Tibial artery (tissue), 4 donors: ENCODE measurements around the gene EXOG.
A peak's percentile ranks its signal among the peaks of the same experiment; 100 is the strongest.

ENCODE experiments used
- DNase-seq, 2 donors: peaks; one replicate each; pipeline ENCODE4 v3.0.0-alpha.2; 2019
- H3K27ac ChIP-seq, 2 donors: fragments of 200-600 bp; sonication (generic) in 1 of 2; 1 replicate in 1 of 2; 2 replicates in 1 of 2; pipeline ENCODE4 v1.5.1; 2018 to 2019; ENCODE audit warnings: mild to moderate bottlenecking in 1 of 2
- H3K27me3 ChIP-seq, 2 donors: fragments of 200-600 bp; sonication (generic) in 1 of 2; one replicate each; pipeline versions ENCODE4 v1.5.1 to v1.6.0; 2016 to 2019
- H3K36me3 ChIP-seq, 3 donors: fragments of 200-600 bp; sonication (generic) in 2 of 3; one replicate each; pipeline ENCODE4 v1.5.1; 2016 to 2019; ENCODE audit warnings: mild to moderate bottlenecking in 2 of 3
- H3K4me1 ChIP-seq, 4 donors: fragments of 200-600 bp; sonication (generic) in 2 of 4; 1 replicate in 3 of 4; 2 replicates in 1 of 4; pipeline ENCODE4 v1.5.1; 2016 to 2019
- H3K4me3 ChIP-seq, 2 donors: fragments of 200-600 bp; sonication (generic) in 1 of 2; 1 replicate in 1 of 2; 2 replicates in 1 of 2; pipeline ENCODE4 v1.5.1; 2018 to 2019; ENCODE audit warnings: mild to moderate bottlenecking in 2 of 2
- H3K9me3 ChIP-seq, 3 donors: fragments of 200-600 bp; sonication (generic) in 1 of 3; one replicate each; pipeline ENCODE4 v1.5.1; 2016 to 2019
- CTCF ChIP-seq, 2 experiments: fragments of 200-600 bp in 1 of 2; fragments of 450-650 bp in 1 of 2; IDR thresholded peaks; one replicate each; pipeline ENCODE4 v1.5.1; 2017 to 2019; ENCODE audit warnings: antibody characterized with exemption in 2 of 2, mild to moderate bottlenecking in 1 of 2, moderate library complexity in 1 of 2
- intact Hi-C: fragments of 100-400 bp; cut with DNase I; formaldehyde crosslinking; loops from one replicate; pipeline ENCODE4 v1.15.0; 2023; ENCODE audit warnings: low total_unique reads

EXOG gene

GRCh38 chr3:38458796-38459498, 37.2 kb upstream of the EXOG start:
- Histone ChIP-seq H3K4me3 (peak overlapping the region; percentile 17 to 24), H3K36me3 (no peaks in the 10 kb centered on the region), H3K9me3 (no peaks in the 10 kb centered on the region), H3K4me1 (peaks cover 0 to 47% (median 37%) of the 10 kb centered on the region in 4 donors), H3K27ac (peak overlapping the region; percentile 64 to 74), H3K27me3 (no peaks in the 10 kb centered on the region)
- peak in 1 of 2 donors; percentile 83 for DNase-seq
- no peak for TF ChIP-seq CTCF (IDR thresholded peaks at IDR 0.05)
- intact Hi-C loops, result no loop called here

GRCh38 chr3:38459499-38460048, 36.6 kb upstream of the EXOG start:
- TF ChIP-seq CTCF (IDR thresholded peaks at IDR 0.05), result no peak
- peak overlapping the region; percentile 64 to 74 for H3K27ac ChIP-seq
- H3K9me3 ChIP-seq, result no peaks in the 10 kb centered on the region
- DNase-seq, result no peak
- no peaks in the 10 kb centered on the region for H3K27me3 ChIP-seq
- intact Hi-C loops, result no loop called here
- no peaks in the 10 kb centered on the region for H3K36me3 ChIP-seq
- H3K4me3 ChIP-seq, result peak overlapping the region; percentile 17 to 24
- peaks cover 0 to 47% (median 37%) of the 10 kb centered on the region in 4 donors for H3K4me1 ChIP-seq

DNA sequence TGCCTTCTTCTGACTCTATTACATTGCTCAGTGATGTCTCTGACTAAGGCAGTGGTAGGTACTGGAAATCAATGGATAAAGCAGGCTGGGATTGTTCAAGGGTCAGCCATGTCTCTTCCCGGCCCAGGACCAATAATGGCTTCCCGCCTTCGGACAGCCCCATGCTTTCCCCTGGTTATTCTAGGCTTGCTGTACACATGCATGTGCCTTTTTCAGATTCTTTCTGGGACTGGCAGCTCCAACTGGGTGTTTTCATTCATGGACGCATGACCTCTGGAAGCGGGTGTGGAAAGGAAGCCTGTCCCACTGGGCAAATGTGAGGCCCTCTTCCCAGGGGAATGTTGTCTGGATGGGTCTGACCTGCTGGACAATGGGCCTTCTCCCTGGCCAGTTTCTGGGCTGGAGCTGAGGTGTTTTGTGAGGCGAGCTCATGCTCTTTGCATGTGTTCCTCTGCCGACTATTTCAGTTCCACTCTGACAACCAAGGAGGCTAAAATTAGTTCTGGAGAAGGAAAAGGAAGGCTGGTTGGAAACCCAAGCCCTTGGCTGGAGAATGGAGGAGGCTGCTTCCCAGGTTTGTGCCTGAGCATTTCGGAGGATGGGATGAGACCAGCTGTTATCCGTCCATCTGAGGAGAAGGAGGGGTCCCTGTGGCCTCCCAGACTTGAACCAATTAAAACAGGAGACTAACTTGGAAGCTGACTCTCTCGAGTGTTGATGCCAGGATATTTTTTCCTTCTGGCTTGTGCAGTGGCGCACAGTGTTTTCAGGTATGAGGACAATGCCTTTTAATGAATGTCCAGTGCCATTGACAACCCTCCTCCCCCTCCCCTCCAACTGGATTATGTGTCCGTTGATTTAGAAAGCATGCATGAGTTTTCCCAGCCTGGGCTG, 35.5 kb upstream of the EXOG start:
- Histone ChIP-seq H3K9me3 (peaks cover 0 to 3% (median 0%) of the 10 kb centered on the region in 3 donors), H3K27me3 (no peaks in the 10 kb centered on the region), H3K4me3 (no peak overlapping the region), H3K36me3 (no peaks in the 10 kb centered on the region), H3K27ac (peak overlapping the region; percentile 64 to 74), H3K4me1 (peaks cover 0 to 43% (median 37%) of the 10 kb centered on the region in 4 donors)
- no peak for DNase-seq
- intact Hi-C loops, result no loop called here
- TF ChIP-seq CTCF (IDR thresholded peaks at IDR 0.05), result no peak

DNA sequence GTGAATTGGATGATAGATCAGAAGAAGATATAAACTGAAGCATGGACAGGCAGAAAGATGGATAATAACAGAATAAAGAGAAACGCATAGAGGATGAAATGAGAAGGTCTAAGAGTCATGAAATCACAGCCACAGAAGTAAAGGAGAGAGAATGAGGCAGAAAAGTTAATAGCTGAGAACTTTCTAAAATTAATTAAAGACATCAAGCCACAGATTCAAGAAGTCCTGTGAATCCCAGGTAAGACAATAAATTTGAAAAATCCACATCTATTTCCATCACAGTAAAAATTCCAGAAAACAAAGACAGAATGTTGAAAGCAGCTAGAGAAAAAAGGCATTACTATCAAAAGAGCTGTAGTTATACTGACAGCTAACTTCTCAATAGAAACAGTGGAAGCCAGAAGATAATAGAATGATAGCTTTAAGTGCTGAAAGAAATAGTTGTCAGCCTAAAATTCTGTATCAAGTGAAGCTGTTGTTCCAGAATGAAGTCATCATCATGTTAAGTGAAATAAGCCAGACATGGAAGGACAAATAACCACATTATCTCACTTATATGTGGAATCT, 30.5 kb upstream of the EXOG start:
- peaks cover 0 to 8% (median 0%) of the 10 kb centered on the region in 3 donors for H3K9me3 ChIP-seq
- H3K4me1 ChIP-seq, result peaks cover 0 to 8% (median 6%) of the 10 kb centered on the region in 4 donors
- TF ChIP-seq CTCF (IDR thresholded peaks at IDR 0.05), result no peak
- no peaks in the 10 kb centered on the region for H3K27me3 ChIP-seq
- H3K4me3 ChIP-seq, result no peak overlapping the region
- no peak for DNase-seq
- no peaks in the 10 kb centered on the region for H3K36me3 ChIP-seq
- intact Hi-C loops, result no loop called here
- no peak overlapping the region for H3K27ac ChIP-seq

DNA sequence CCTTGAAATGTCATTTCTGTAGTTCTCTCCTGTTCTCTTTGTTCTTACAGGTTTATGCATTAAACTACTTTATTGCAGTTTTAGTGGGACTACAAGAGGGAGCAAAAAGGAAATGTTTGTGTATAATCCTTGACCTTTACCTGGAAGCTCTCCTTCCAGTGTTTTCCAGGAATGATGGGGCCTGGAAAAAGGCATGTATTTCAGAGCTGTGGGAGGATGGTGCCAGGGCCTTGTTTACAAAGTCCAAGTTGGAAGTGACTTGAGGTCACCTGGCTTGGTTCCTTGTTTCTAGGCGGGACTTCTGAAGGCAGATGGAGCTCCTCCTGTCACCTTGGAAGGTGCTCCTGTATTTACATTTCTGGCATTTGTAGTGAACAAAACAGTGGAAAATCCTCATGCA, 27.4 kb upstream of the EXOG start:
- intact Hi-C loops, result no loop called here

More for the DNA sequence above, 27.4 kb upstream of the EXOG start:
- no peaks in the 10 kb centered on the region for H3K36me3 ChIP-seq
- H3K4me1 ChIP-seq, result peaks cover 0 to 14% (median 4%) of the 10 kb centered on the region in 4 donors
- TF ChIP-seq CTCF (IDR thresholded peaks at IDR 0.05), result no peak
- H3K9me3 ChIP-seq, result peaks cover 0 to 8% (median 0%) of the 10 kb centered on the region in 3 donors
- H3K4me3 ChIP-seq, result no peak overlapping the region
- H3K27ac ChIP-seq, result no peak overlapping the region
- no peak for DNase-seq
- H3K27me3 ChIP-seq, result no peaks in the 10 kb centered on the region
